DND-41 (cell line): ENCODE measurements around the gene NXPE2.
A peak's percentile ranks its signal among the peaks of the same experiment; 100 is the strongest.

ENCODE experiments used
- ATAC-seq: fragments of 200-7000 bp; cut with Tn5 transposase; 3 replicates; pipeline ENCODE4 v1.9.1; 2021; ENCODE audit warnings: low read depth; ENCODE audit not compliant: insufficient read depth
- DNase-seq: peaks from one replicate; pipeline ENCODE4 v3.0.0-alpha.2; 2020
- H2AFZ ChIP-seq: 2 replicates; pipeline ENCODE4 v1.6.0; 2012; ENCODE audit warnings: low read depth, low read length
- H3K27ac ChIP-seq: 2 replicates; pipeline ENCODE4 v1.5.1; 2012; ENCODE audit warnings: low read length, inconsistent platforms
- H3K27me3 ChIP-seq: fragments of 200-600 bp; sonication (generic); 2 replicates; pipeline ENCODE4 v1.6.0; 2012; ENCODE audit warnings: low read length, mild to moderate bottlenecking, inconsistent platforms; ENCODE audit not compliant: insufficient read depth, poor library complexity
- H3K36me3 ChIP-seq: 2 replicates; pipeline ENCODE4 v1.5.1; 2012; ENCODE audit warnings: low read length, inconsistent platforms; ENCODE audit not compliant: insufficient read depth
- H3K4me1 ChIP-seq: 2 replicates; pipeline ENCODE4 v1.5.1; 2012; ENCODE audit warnings: mild to moderate bottlenecking, low read length; ENCODE audit not compliant: insufficient read depth
- H3K4me2 ChIP-seq: 2 replicates; pipeline ENCODE4 v1.6.0; 2012; ENCODE audit warnings: mild to moderate bottlenecking, moderate library complexity, low read length, inconsistent platforms; ENCODE audit not compliant: insufficient read depth
- H3K4me3 ChIP-seq, 2 experiments: fragments of 200-600 bp in 1 of 2; shearing (Covaris generic) in 1 of 2; 2 replicates each; pipeline ENCODE4 v1.5.1; 2012 to 2016; ENCODE audit warnings: inconsistent platforms in 2 of 2, low read length in 2 of 2, mild to moderate bottlenecking in 2 of 2, low read depth in 1 of 2, moderate library complexity in 1 of 2
- H3K79me2 ChIP-seq: 2 replicates; pipeline ENCODE4 v1.6.0; 2012; ENCODE audit warnings: low read length, inconsistent platforms; ENCODE audit not compliant: insufficient read depth
- H3K9ac ChIP-seq: 2 replicates; pipeline ENCODE4 v1.6.0; 2012; ENCODE audit warnings: low read depth, mild to moderate bottlenecking, inconsistent platforms, low read length, moderate library complexity
- H3K9me3 ChIP-seq: 2 replicates; pipeline ENCODE4 v1.5.1; 2012; ENCODE audit warnings: low read length, moderate library complexity, mild to moderate bottlenecking, inconsistent platforms; ENCODE audit not compliant: insufficient read depth, severe bottlenecking
- H4K20me1 ChIP-seq: 2 replicates; pipeline ENCODE4 v1.6.0; 2012; ENCODE audit warnings: low read length; ENCODE audit not compliant: insufficient read depth
- CTCF ChIP-seq: IDR thresholded peaks from 2 replicates; pipeline ENCODE4 v1.5.1; 2012; ENCODE audit warnings: borderline replicate concordance, low read length, moderate library complexity, mild to moderate bottlenecking; ENCODE audit not compliant: poor library complexity, severe bottlenecking; ENCODE audit errors: extremely low read depth
- EZH2 ChIP-seq: IDR thresholded peaks from 3 replicates; pipeline ENCODE4 v1.6.1; 2012; ENCODE audit warnings: borderline replicate concordance, low read depth, mild to moderate bottlenecking, moderate library complexity, low read length, inconsistent platforms; ENCODE audit not compliant: severe bottlenecking

The NXPE2 gene

GRCh38 chr11:114725623-114726022 is 47.3 kb downstream of the NXPE2 start:
- no peaks in the 10 kb centered on the region for H3K27me3 ChIP-seq
- no peak overlapping the region for H3K4me3 ChIP-seq
- H3K79me2 ChIP-seq = no peaks in the 10 kb centered on the region
- no peak overlapping the region for H2AFZ ChIP-seq
- no peaks in the 10 kb centered on the region for H4K20me1 ChIP-seq
- ATAC-seq (no peak), DNase-seq (no peak)
- no peaks in the 10 kb centered on the region for H3K4me1 ChIP-seq
- H3K27ac ChIP-seq = no peak overlapping the region
- no peaks in the 10 kb centered on the region for H3K9me3 ChIP-seq
- TF ChIP-seq CTCF (no peak), EZH2 (no peak)
- H3K4me2 ChIP-seq = no peak overlapping the region
- no peak overlapping the region for H3K9ac ChIP-seq
- H3K36me3 ChIP-seq = no peaks in the 10 kb centered on the region

GRCh38 chr11:114736806-114737205 is 58.5 kb downstream of the NXPE2 start:
- no peak for TF ChIP-seq CTCF
- no peak for TF ChIP-seq EZH2
- ATAC-seq = no peak
- H3K9me3 ChIP-seq = no peaks in the 10 kb centered on the region
- no peak overlapping the region for H3K9ac ChIP-seq
- no peak overlapping the region for H2AFZ ChIP-seq
- no peaks in the 10 kb centered on the region for H3K36me3 ChIP-seq
- no peak overlapping the region for H3K4me3 ChIP-seq
- H3K27ac ChIP-seq = no peak overlapping the region
- H3K79me2 ChIP-seq = no peaks in the 10 kb centered on the region
- no peaks in the 10 kb centered on the region for H3K27me3 ChIP-seq
- H3K4me2 ChIP-seq = no peak overlapping the region
- no peak for DNase-seq
- H3K4me1 ChIP-seq = no peaks in the 10 kb centered on the region
- H4K20me1 ChIP-seq = no peaks in the 10 kb centered on the region

- H3K4me3 ChIP-seq = no peak overlapping the region
- ATAC-seq = peak; percentile 61; the same call in 2 of the 3 replicates
- H3K4me1 ChIP-seq = no peaks in the 10 kb centered on the region
- no peaks in the 10 kb centered on the region for H3K79me2 ChIP-seq
- no peaks in the 10 kb centered on the region for H3K27me3 ChIP-seq
- TF ChIP-seq EZH2 = no peak
- peak; percentile 82 for TF ChIP-seq CTCF
- no peaks in the 10 kb centered on the region for H4K20me1 ChIP-seq
- H3K9ac ChIP-seq = no peak overlapping the region
- H3K36me3 ChIP-seq = no peaks in the 10 kb centered on the region
- DNase-seq = peak; percentile 46
- no peaks in the 10 kb centered on the region for H3K9me3 ChIP-seq
- H3K4me2 ChIP-seq = no peak overlapping the region
- no peak overlapping the region for H3K27ac ChIP-seq
- H2AFZ ChIP-seq = no peak overlapping the region
These were observed 60.6 kb downstream of the NXPE2 start for GRCh38 chr11:114738954-114739353.

- Histone ChIP-seq H4K20me1 (no peaks in the 10 kb centered on the region), H3K9me3 (no peaks in the 10 kb centered on the region), H2AFZ (no peak overlapping the region), H3K9ac (no peak overlapping the region), H3K4me1 (no peaks in the 10 kb centered on the region), H3K4me2 (no peak overlapping the region), H3K79me2 (no peaks in the 10 kb centered on the region), H3K27me3 (no peaks in the 10 kb centered on the region), H3K36me3 (no peaks in the 10 kb centered on the region), H3K27ac (no peak overlapping the region), H3K4me3 (no peak overlapping the region)
- ATAC-seq (no peak), DNase-seq (no peak)
- TF ChIP-seq CTCF = no peak
- TF ChIP-seq EZH2 = no peak
These were observed 66.9 kb downstream of the NXPE2 start for GRCh38 chr11:114745150-114745671.
